ENCODE data around the gene RARS2.

GRCh38 chr6:87590417-87590880 lies 662 bp upstream of the RARS2 start:
- TF ChIP-seq POLR2AphosphoS5 (IDR thresholded peaks at IDR 0.05; ENCODE audit: low read depth) (no peak), CTCF (conservative IDR thresholded peaks at IDR 0.05; ENCODE audit: low read depth in 2 of 2) (no peak), CREB1 (CRISPR knock-in tag; IDR thresholded peaks at IDR 0.05; ENCODE audit: low read depth) (no peak), EZH2 (IDR thresholded peaks at IDR 0.05; ENCODE audit: low read depth, unreplicated experiment) (no peak), REST (IDR thresholded peaks at IDR 0.05; ENCODE audit: unreplicated experiment) (no peak), JUNB (IDR thresholded peaks at IDR 0.05; ENCODE audit: unreplicated experiment) (no peak)
